ENCODE measurements around the gene FCGBP. TPM values are rescaled to one million over a fixed set of nuclear protein-coding genes. Genes with fewer than 3 reads are reported as not detected.
"Not testable (repeated sequence)": the region's sequence is repeated elsewhere in the genome, so short reads cannot be mapped to it uniquely, and the experiment has no call there.

FCGBP gene
- total RNA-seq, 2 experiments from 2014 or later = 5.8 to 6.2 TPM

GRCh38 chr19:39903486-39904091, 30.8 kb downstream of the FCGBP start:
- H3K4me1 Mint-ChIP-seq (ENCODE audit: low read depth); DNase-seq; ATAC-seq; H3K27ac Mint-ChIP-seq; H3K4me3 Mint-ChIP-seq; H3K9me3 Mint-ChIP-seq (ENCODE audit: insufficient read depth); CTCF ChIA-PET; H3K36me3 Mint-ChIP-seq (ENCODE audit: low read depth); POLR2A ChIA-PET; H3K27me3 Mint-ChIP-seq (ENCODE audit: low read depth): not testable (repeated sequence)

DNA sequence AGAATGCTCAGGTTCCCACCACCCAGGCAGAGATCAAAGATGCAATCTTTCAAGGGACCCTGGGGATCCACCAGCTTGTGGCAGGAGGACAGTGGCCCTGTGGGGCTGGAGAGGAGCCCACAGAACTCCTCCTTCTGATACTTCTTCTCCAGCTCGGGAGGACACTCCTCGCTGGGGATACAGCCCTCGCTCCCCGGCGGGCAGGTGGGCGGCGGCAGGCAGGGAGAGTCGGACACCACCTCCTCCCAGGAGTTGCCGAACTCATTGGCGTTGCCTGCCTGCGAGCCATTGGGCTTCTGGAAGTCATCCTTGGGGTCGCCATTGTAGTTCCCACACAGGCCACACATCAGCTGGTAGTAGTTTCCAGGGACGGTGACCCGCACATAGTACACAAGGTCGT, 32.1 kb downstream of the FCGBP start:
- H3K27ac Mint-ChIP-seq; H3K9me3 Mint-ChIP-seq (ENCODE audit: insufficient read depth); H3K4me3 Mint-ChIP-seq; POLR2A ChIA-PET; H3K4me1 Mint-ChIP-seq (ENCODE audit: low read depth); DNase-seq; H3K27me3 Mint-ChIP-seq (ENCODE audit: low read depth); CTCF ChIA-PET; H3K36me3 Mint-ChIP-seq (ENCODE audit: low read depth); ATAC-seq: not testable (repeated sequence)

GRCh38 chr19:39901681-39902080, 32.8 kb downstream of the FCGBP start:
- H3K4me1 Mint-ChIP-seq (ENCODE audit: low read depth); DNase-seq; CTCF ChIA-PET; H3K4me3 Mint-ChIP-seq; H3K27ac Mint-ChIP-seq; H3K9me3 Mint-ChIP-seq (ENCODE audit: insufficient read depth); H3K36me3 Mint-ChIP-seq (ENCODE audit: low read depth); POLR2A ChIA-PET; ATAC-seq; H3K27me3 Mint-ChIP-seq (ENCODE audit: low read depth): not testable (repeated sequence)

GRCh38 chr19:39898858-39899257, 35.6 kb downstream of the FCGBP start:
- H3K4me1 Mint-ChIP-seq (ENCODE audit: low read depth); CTCF ChIA-PET; H3K27me3 Mint-ChIP-seq (ENCODE audit: low read depth); H3K9me3 Mint-ChIP-seq (ENCODE audit: insufficient read depth); H3K4me3 Mint-ChIP-seq; DNase-seq; POLR2A ChIA-PET; ATAC-seq; H3K36me3 Mint-ChIP-seq (ENCODE audit: low read depth): not testable (repeated sequence)
- peak overlapping the region; percentile 26 for H3K27ac Mint-ChIP-seq

GRCh38 chr19:39897511-39898245, 36.8 kb downstream of the FCGBP start:
- H3K27me3 Mint-ChIP-seq (ENCODE audit: low read depth); H3K4me3 Mint-ChIP-seq; H3K4me1 Mint-ChIP-seq (ENCODE audit: low read depth); H3K36me3 Mint-ChIP-seq (ENCODE audit: low read depth); H3K9me3 Mint-ChIP-seq (ENCODE audit: insufficient read depth); H3K27ac Mint-ChIP-seq: not testable (repeated sequence)
- peak; percentile 65 for DNase-seq
- ATAC-seq = peak; percentile 86
- CTCF ChIA-PET = interaction anchor here (0.7 to 1.3 kb wide), 2 partner anchors 53 to 73 kb away, joined by 3 to 25 read pairs; partner anchors contain the start of gene PSMC4
- POLR2A ChIA-PET = interaction anchor here (1.3 kb wide), 1 partner anchor 72 kb away, joined by 5 read pairs; no protein-coding TSS in a partner anchor

DNA sequence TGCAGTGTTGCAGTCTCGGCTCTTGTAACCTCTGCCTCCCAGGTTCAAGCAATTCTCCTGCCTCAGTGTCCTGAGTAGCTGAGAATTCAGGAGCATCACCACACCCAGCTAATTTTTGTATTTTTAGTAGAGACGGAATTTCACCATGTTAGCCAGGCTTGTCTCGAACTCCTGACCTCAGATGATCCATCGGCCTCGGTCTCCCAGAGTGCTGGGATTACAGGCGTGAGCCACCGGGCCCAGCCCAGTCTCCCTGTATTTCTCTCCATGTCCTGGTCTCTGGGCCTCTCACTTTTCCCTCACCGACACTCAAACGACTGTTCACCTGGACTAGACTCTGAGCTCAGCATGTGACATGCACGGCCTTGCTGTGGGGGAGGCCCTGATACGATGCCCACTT, 39.3 kb downstream of the FCGBP start:
- CTCF ChIA-PET = interaction anchor here (1.7 kb wide), 1 partner anchor 76 kb away, joined by 14 read pairs; the partner anchor contains the start of gene PSMC4
- H3K27me3 Mint-ChIP-seq (ENCODE audit: low read depth); H3K36me3 Mint-ChIP-seq (ENCODE audit: low read depth); H3K4me3 Mint-ChIP-seq; H3K9me3 Mint-ChIP-seq (ENCODE audit: insufficient read depth); DNase-seq; H3K4me1 Mint-ChIP-seq (ENCODE audit: low read depth); ATAC-seq; POLR2A ChIA-PET: not testable (repeated sequence)
- H3K27ac Mint-ChIP-seq = peak overlapping the region; percentile 47

GRCh38 chr19:39894236-39894606, 40.2 kb downstream of the FCGBP start:
- H3K27me3 Mint-ChIP-seq (ENCODE audit: low read depth); H3K36me3 Mint-ChIP-seq (ENCODE audit: low read depth); H3K9me3 Mint-ChIP-seq (ENCODE audit: insufficient read depth); DNase-seq; POLR2A ChIA-PET; ATAC-seq; H3K27ac Mint-ChIP-seq; H3K4me3 Mint-ChIP-seq; H3K4me1 Mint-ChIP-seq (ENCODE audit: low read depth): not testable (repeated sequence)
- CTCF ChIA-PET = interaction anchor here (1.7 kb wide), 1 partner anchor 77 kb away, joined by 14 read pairs; the partner anchor contains the start of gene PSMC4

DNA sequence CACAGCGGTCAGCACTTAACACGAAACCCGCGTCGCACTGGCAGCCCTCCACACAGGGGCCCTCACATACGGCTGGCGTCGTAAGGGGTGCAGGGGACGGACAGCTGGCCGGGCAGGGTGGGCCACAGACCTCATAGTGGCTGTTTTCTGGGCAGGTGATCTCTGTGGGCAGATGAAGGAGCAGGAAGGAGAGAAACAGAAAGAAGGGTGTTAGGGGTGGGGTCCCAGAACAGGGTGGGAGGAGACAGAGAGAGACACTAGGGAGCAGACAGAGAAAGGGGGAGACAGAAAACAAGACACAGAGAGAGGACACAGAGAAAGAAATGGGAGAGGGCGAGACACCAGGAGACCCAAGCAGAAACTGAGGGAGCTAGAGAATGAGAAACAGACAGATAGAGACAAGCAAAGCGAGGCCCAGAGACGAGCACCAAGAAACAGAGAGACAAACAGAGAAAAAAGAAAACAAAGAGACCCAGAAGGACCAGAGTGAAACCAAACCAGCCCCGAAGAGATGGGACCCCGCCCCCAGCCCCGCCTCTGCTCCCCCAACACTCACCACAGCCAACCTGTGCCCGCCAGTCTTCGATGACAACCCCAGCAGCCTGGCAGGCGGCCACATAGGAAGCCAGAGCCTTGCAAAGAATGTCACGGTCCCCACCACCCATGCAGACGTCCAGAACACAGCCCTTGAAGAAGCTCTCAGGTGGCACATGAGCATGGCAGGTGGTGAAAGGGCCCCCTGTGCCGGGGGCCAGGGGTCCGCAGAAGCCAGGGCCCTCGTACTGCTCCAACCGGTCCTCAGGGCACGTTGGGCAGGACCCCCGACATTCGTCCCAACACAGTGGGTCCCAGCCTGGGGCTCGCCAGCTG, 40.8 kb downstream of the FCGBP start:
- H3K9me3 Mint-ChIP-seq (ENCODE audit: insufficient read depth); POLR2A ChIA-PET; H3K36me3 Mint-ChIP-seq (ENCODE audit: low read depth); ATAC-seq; H3K27me3 Mint-ChIP-seq (ENCODE audit: low read depth); H3K4me1 Mint-ChIP-seq (ENCODE audit: low read depth): not testable (repeated sequence)
- CTCF ChIA-PET = interaction anchor here (1.0 kb wide), 1 partner anchor 77 kb away, joined by 4 read pairs; the partner anchor contains the start of gene PSMC4
- Mint-ChIP-seq H3K27ac (peak overlapping the region; percentile 73), H3K4me3 (peak overlapping the region; percentile 26)
- peak; percentile 65 for DNase-seq

DNA sequence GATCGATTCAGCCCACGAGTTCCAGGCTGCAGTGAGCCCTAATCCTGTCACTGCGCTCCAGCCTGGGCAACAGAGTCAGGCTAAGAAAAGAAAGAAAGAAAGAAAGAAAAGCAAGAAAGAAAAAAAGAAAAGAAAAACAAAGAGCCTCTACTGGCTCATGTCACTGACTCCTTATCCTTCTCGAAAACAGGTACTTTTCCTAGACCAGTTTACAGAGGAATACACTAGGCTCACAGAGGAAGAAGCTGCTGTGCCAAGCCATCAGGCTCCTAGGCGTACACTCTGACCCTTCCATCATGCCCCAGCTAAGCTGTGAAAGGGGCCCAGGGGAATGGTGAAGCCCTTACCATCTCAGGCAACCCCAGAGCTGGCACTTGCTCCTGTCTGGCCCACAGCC, 41.9 kb downstream of the FCGBP start:
- H3K4me3 Mint-ChIP-seq; ATAC-seq; DNase-seq; H3K9me3 Mint-ChIP-seq (ENCODE audit: insufficient read depth); POLR2A ChIA-PET; H3K27ac Mint-ChIP-seq; H3K36me3 Mint-ChIP-seq (ENCODE audit: low read depth); CTCF ChIA-PET; H3K27me3 Mint-ChIP-seq (ENCODE audit: low read depth); H3K4me1 Mint-ChIP-seq (ENCODE audit: low read depth): not testable (repeated sequence)

GRCh38 chr19:39891660-39892505, 42.6 kb downstream of the FCGBP start:
- H3K36me3 Mint-ChIP-seq (ENCODE audit: low read depth); H3K4me1 Mint-ChIP-seq (ENCODE audit: low read depth); CTCF ChIA-PET; H3K4me3 Mint-ChIP-seq; H3K27ac Mint-ChIP-seq; POLR2A ChIA-PET; ATAC-seq; H3K27me3 Mint-ChIP-seq (ENCODE audit: low read depth); H3K9me3 Mint-ChIP-seq (ENCODE audit: insufficient read depth); DNase-seq: not testable (repeated sequence)

- CTCF ChIA-PET = interaction anchor here (1.2 kb wide), 1 partner anchor 46 kb away, joined by 4 read pairs; no protein-coding TSS in a partner anchor
- H3K36me3 Mint-ChIP-seq (ENCODE audit: low read depth) = no peaks in the 10 kb centered on the region
- POLR2A ChIA-PET = no interaction called here
- H3K4me1 Mint-ChIP-seq (ENCODE audit: low read depth) = peaks cover 4% of the 10 kb centered on the region
- H3K9me3 Mint-ChIP-seq (ENCODE audit: insufficient read depth) = no peaks in the 10 kb centered on the region
- no peaks in the 10 kb centered on the region for H3K27me3 Mint-ChIP-seq (ENCODE audit: low read depth)
- H3K4me3 Mint-ChIP-seq = no peak overlapping the region
- H3K27ac Mint-ChIP-seq = no peak overlapping the region
- DNase-seq = no peak
- no peak for ATAC-seq
Observed at GRCh38 chr19:39890755-39891551, 43.5 kb downstream of the FCGBP start.

Measured in activated CD8-positive, alpha-beta T cell treated with anti-CD3 and anti-CD28 coated beads, Interleukin-2, amount 10 ng/mL, durations not matched to agents 7 days and 5 days (primary cell).